NCI-H748 (cell line): Measurements from ENCODE around the gene LASP1.
"Not testable (repeated sequence)": the region's sequence is repeated elsewhere in the genome, so short reads cannot be mapped to it uniquely, and the experiment has no call there.

ENCODE experiments used
- DNase-seq: peaks from one replicate; lab custom pipeline; 2025; ENCODE audit not compliant: unreplicated experiment; lab: John Stamatoyannopoulos, UW

Gene LASP1

DNA sequence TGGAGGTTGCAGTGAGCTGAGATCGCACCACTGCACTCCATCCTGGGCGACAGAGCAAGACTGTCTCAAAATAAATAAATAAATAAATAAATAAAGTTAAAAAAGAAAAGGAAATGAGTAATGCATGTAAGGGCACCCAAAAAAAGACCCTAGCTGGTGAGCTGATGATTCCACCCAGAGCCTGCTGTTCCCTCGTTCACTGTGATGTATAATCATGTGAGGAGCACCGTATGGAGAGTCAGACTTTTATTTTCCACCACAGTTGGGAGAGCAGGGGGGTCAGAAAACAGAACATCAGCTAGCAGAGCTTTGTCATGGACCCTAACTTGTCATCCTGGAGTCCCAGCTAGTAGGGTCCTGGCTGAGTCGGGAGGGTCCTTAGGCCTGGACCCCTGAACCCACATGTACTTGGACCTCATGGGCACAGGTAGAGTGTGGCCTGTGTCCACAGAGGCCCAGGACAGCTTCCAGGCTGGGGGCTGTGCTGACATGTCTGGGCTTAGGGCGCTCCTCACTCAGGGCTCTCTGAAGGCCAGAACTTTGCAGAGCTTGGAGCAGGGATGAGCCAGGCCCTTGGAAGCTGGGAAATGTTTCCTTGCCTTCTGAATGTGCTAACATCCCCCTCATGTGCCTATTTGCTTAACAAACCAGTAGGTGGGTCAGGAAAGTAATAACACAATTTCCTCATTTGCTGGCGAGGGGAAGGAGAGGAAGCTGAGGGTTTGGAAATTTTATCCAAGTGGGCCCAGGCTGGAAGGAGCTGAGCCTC, 36.8 kb downstream of the LASP1 start:
- DNase-seq, result no peak

GRCh38 chr17:38907930-38908675, 38.2 kb downstream of the LASP1 start:
- DNase-seq, result no peak

DNA sequence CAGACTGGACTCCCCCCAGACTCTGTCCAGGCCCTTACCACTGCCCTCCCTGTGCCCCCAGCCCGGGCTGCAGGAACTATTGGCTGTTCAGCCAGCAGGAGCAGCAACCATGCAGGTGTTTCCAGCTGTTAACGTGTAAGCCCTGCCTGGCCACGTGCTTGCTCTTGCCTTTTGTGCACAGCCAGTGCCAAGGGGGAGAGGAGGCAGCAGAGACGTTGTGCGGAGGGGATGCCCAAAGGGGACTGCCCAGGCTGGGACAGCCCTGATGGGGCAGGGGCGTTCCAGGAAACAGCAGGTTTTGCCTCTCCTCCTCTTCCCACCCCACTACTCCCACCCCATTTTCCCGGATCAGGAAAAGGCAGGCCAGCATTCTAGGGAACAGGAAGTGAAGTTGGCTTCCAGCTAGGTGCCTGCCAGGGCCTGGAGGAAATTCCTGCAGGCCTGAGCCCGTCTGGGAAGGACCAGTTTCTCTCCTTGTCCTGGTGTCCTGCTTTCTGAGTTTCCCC, 38.9 kb downstream of the LASP1 start:
- DNase-seq, result no peak

- DNase-seq, result no peak
Measured at GRCh38 chr17:38910325-38910724, 40.5 kb downstream of the LASP1 start.

GRCh38 chr17:38911081-38911730, 41.3 kb downstream of the LASP1 start:
- DNase-seq, result no peak

GRCh38 chr17:38911731-38912081, 41.8 kb downstream of the LASP1 start:
- not testable (repeated sequence) for DNase-seq

DNA sequence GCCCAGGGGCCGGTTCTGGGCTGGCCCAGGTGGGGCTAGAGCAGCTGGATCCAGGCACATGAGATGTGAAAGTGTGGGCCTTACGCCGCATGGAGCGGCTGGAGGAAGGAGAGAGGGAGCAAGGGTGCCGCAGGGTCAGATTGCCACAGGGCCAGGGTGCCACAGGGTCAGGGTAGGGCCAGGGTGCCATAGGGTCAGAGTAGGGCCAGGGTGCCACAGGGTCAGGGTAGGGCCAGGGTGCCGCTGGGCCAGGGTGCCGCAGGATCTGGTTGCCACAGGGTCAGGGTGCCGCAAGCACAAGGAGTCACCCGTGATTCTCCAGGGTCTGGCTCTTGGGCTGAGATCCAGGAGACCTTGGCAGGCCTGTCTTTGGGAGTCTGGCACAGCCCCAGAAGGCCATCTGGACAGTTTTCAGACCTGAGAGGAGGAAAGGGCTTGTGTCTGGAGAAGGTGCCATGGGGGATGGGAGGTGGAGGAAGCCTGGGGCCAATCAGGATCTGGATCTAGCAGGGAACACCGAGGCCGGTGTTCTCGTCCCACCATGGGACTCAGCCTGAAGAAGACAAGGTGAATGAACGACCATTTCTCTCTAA, 42.5 kb downstream of the LASP1 start:
- no peak for DNase-seq

GRCh38 chr17:38914741-38915638, 45.1 kb downstream of the LASP1 start:
- no peak for DNase-seq

DNA sequence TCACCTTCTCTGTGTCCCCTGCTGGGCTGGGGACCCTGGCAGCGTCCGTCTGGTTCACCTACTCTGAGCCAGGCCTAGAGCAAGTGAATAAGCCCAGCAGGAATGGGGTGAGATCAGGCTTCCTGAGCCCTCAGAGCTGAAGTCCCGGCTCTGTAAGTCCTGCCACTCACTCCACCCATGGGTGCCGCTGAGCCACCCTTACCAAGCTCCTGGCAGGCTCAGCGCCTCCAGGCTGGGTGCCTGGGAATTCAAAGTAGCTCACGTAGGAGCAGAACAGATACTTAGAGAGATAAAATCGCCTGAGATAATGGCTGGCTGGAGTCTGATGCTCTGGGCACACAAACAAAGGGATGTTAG, 45.8 kb downstream of the LASP1 start:
- DNase-seq, result no peak

GRCh38 chr17:38916771-38917170, 46.9 kb downstream of the LASP1 start:
- no peak for DNase-seq

- no peak for DNase-seq
Measured at GRCh38 chr17:38917259-38917658, 47.4 kb downstream of the LASP1 start.

- no peak for DNase-seq
Measured at GRCh38 chr17:38918129-38918913, 48.5 kb downstream of the LASP1 start.

- DNase-seq, result no peak
Measured at GRCh38 chr17:38918916-38919315, 49.1 kb downstream of the LASP1 start.

GRCh38 chr17:38919316-38920078, 49.6 kb downstream of the LASP1 start:
- no peak for DNase-seq

DNA sequence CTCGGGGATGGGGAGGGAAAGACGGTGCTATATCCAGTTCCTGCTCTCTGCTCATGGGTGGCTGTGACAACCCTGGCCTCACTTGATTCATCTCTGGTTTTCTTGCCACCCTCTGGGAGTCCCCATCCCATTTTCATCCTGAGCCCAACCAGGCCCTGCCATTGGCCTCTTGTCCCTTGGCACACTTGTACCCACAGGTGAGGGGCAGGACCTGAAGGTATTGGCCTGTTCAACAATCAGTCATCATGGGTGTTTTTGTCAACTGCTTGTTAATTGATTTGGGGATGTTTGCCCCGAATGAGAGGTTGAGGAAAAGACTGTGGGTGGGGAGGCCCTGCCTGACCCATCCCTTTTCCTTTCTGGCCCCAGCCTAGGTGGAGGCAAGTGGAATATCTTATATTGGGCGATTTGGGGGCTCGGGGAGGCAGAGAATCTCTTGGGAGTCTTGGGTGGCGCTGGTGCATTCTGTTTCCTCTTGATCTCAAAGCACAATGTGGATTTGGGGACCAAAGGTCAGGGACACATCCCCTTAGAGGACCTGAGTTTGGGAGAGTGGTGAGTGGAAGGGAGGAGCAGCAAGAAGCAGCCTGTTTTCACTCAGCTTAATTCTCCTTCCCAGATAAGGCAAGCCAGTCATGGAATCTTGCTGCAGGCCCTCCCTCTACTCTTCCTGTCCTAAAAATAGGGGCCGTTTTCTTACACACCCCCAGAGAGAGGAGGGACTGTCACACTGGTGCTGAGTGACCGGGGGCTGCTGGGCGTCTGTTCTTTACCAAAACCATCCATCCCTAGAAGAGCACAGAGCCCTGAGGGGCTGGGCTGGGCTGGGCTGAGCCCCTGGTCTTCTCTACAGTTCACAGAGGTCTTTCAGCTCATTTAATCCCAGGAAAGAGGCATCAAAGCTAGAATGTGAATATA, 50.8 kb downstream of the LASP1 start:
- DNase-seq, result no peak

DNA sequence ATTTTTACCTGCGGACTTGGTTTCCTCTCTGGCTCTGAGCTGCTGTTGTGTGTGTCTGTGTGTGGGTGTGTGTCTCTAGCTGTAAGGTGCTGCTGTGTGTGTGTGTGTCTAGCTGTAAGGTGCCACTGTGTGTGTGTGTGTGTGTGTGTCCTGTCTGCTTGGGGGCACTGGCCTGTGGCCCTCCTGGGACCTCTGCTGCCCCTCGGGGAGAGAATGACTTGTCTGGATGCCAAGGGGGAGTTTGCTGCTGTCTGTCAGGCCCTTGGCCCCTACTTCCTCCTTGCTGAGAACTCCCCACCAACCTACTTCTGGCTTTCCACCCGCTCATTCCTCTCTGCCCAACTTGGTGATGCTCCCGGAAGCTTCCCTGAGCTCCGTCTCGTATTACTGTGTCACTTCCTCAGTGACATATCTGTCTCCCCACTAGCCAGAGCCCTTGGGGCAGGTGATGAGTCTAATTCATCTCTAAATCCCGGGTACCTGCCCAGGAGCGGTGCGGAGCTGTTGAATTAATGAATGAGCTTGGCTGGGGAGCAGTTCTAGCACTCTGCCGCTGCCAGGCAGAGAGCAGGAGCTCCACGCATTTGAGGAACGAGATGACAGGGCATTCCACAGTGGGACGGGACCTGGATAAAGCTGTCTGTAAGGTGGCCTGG, 52.0 kb downstream of the LASP1 start:
- DNase-seq, result no peak

GRCh38 chr17:38922538-38923297, 52.9 kb downstream of the LASP1 start:
- DNase-seq, result no peak
